Glutamatergic neuron (in vitro differentiated cells): ENCODE data around the gene ZMYM2. TPM values are rescaled to one million over a fixed set of nuclear protein-coding genes. Genes with fewer than 3 reads are reported as not detected.

ENCODE experiments used
- DNase-seq: peaks from one replicate; pipeline ENCODE4 v3.0.0; 2022
- H3K27ac Mint-ChIP-seq: one replicate; pipeline ENCODE4 v1.8.0; 2020; ENCODE audit warnings: mild to moderate bottlenecking, mixed read lengths, inconsistent platforms; ENCODE audit not compliant: unreplicated experiment
- H3K27me3 Mint-ChIP-seq: one replicate; pipeline ENCODE4 v1.8.0; 2020; ENCODE audit warnings: mild to moderate bottlenecking, moderate library complexity, mixed read lengths, inconsistent platforms; ENCODE audit not compliant: unreplicated experiment
- H3K36me3 Mint-ChIP-seq: one replicate; pipeline ENCODE4 v1.8.0; 2020; ENCODE audit warnings: mild to moderate bottlenecking, mixed read lengths, inconsistent platforms; ENCODE audit not compliant: unreplicated experiment
- H3K4me1 Mint-ChIP-seq: one replicate; pipeline ENCODE4 v1.8.0; 2020; ENCODE audit warnings: mild to moderate bottlenecking, low read depth, mixed read lengths, inconsistent platforms; ENCODE audit not compliant: unreplicated experiment
- H3K4me3 Mint-ChIP-seq: one replicate; pipeline ENCODE4 v1.8.0; 2020; ENCODE audit warnings: mild to moderate bottlenecking, mixed read lengths, inconsistent platforms; ENCODE audit not compliant: unreplicated experiment
- H3K9me3 Mint-ChIP-seq: one replicate; pipeline ENCODE4 v1.8.0; 2020; ENCODE audit warnings: mild to moderate bottlenecking, moderate library complexity, mixed read lengths, inconsistent platforms; ENCODE audit not compliant: unreplicated experiment
- total RNA-seq: library from RNA; stranded (reverse); fragmentation: NEBNext Ultra II Directional; extraction: Animal tissue kit (Norgen Biotek cat#: 25700); gene quantifications from one replicate; pipeline ENCODE4 v1.2.1, GENCODE V29; 2021; ENCODE audit not compliant: unreplicated experiment
- TF ChIP-seq, protein P1 (sequence below): fragments of 200-600 bp; sonication (generic); IDR thresholded peaks from one replicate; pipeline ENCODE4 v1.5.0; 2021; ENCODE audit not compliant: partially characterized antibody, unreplicated experiment

The ZMYM2 gene
- total RNA-seq, 1 donor from 2014 or later: 215 TPM

DNA sequence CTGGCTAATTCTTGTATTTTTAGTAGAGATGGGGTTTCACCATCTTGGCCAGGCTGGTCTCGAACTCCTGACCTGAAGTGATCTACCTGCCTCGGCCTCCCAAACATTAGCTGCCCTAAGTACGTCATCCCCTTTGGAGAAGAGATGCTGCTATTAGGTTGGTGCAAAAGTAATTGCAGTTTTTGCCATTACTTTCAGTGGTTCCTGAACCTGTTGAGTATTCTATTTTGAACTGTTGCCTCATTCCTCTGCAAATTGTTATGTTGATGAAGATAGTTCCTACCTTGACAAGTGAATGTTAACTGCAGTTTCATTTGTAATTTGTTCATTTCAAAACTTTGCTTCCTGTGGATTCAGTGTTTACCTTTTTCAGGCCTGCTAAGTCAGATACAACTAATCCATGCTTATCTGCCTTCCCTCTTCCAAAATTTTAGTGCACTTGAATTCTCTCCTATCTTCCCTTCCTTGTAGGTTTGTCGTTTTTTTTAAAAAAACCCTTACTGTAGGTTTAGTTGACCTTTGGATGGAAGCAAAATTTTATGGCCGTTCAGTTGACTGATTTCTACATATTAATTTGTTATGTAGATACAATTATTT, 24.0 kb downstream of the ZMYM2 start:
- Mint-ChIP-seq H3K36me3 (peaks cover 12% of the 10 kb centered on the region), H3K4me1 (peaks cover 3% of the 10 kb centered on the region), H3K4me3 (no peak overlapping the region), H3K27ac (no peak overlapping the region), H3K27me3 (peaks cover 4% of the 10 kb centered on the region), H3K9me3 (peaks cover 6% of the 10 kb centered on the region)
- no peak for DNase-seq
- TF ChIP-seq, protein P1, sequence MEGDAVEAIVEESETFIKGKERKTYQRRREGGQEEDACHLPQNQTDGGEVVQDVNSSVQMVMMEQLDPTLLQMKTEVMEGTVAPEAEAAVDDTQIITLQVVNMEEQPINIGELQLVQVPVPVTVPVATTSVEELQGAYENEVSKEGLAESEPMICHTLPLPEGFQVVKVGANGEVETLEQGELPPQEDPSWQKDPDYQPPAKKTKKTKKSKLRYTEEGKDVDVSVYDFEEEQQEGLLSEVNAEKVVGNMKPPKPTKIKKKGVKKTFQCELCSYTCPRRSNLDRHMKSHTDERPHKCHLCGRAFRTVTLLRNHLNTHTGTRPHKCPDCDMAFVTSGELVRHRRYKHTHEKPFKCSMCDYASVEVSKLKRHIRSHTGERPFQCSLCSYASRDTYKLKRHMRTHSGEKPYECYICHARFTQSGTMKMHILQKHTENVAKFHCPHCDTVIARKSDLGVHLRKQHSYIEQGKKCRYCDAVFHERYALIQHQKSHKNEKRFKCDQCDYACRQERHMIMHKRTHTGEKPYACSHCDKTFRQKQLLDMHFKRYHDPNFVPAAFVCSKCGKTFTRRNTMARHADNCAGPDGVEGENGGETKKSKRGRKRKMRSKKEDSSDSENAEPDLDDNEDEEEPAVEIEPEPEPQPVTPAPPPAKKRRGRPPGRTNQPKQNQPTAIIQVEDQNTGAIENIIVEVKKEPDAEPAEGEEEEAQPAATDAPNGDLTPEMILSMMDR: no peak

DNA sequence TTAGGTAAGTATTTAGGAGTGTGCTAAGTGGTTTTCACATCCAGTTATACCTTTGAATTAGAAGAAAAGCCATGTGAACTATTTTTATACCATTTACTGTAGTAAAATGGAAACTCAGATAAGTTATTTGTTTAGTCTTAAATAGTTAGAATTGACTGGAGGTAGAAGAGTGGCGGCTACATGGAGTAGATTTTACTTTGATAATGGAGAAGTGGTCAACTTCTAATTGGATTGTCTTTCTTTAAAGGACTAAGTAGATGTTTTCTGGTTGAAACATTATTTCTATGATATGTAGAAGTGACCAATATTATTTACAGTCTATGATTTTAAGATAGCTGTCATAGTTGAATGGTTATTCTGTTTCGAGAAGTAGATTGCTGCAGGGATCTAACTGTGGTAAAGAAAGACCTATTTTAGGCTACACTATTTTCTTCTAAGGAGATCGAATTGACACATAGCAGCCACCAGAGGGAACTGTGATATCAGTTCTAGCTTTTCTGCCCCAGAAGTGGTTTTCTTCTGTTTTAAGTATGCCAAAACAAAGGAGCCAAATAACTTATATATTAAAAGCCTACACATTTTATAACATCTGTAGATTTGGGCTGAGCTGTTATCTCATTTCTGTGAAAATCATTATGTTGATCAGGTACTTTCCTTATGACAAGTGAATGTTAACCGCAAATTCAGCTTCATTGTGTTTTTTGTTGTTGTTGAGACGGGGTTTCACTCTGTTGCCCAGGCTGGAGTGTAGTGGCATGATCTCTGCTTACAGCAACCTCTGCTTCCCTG, 26.1 kb downstream of the ZMYM2 start:
- DNase-seq: no peak
- TF ChIP-seq, protein P1: peak; percentile 43
- no peaks in the 10 kb centered on the region for H3K36me3 Mint-ChIP-seq

DNA sequence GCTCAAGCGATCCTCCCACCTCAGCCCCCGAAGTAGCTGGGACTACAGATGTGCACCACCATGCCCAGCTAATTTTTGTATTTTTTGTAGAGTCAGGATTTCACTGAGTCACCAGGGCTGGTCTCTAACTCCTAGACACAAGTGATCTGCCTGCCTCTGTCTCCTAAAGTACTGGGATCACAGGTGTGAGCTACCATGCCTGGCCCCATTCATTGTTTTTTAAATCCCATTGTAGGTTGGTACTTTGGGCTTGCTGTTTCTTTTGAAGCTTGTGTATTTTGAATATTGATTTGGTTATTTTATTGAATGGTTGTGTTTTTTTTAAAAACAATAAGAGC, 26.7 kb downstream of the ZMYM2 start:
- no peaks in the 10 kb centered on the region for H3K9me3 Mint-ChIP-seq
- no peak for DNase-seq
- TF ChIP-seq, protein P1: no peak
- no peaks in the 10 kb centered on the region for H3K27me3 Mint-ChIP-seq
- H3K27ac Mint-ChIP-seq: no peak overlapping the region
- peaks cover 9% of the 10 kb centered on the region for H3K4me1 Mint-ChIP-seq
- no peak overlapping the region for H3K4me3 Mint-ChIP-seq
- no peaks in the 10 kb centered on the region for H3K36me3 Mint-ChIP-seq

More for the DNA sequence above, 26.1 kb downstream of the ZMYM2 start:
- Mint-ChIP-seq H3K9me3 (no peaks in the 10 kb centered on the region), H3K27me3 (no peaks in the 10 kb centered on the region), H3K4me1 (peaks cover 6% of the 10 kb centered on the region), H3K4me3 (no peak overlapping the region), H3K27ac (no peak overlapping the region)

DNA sequence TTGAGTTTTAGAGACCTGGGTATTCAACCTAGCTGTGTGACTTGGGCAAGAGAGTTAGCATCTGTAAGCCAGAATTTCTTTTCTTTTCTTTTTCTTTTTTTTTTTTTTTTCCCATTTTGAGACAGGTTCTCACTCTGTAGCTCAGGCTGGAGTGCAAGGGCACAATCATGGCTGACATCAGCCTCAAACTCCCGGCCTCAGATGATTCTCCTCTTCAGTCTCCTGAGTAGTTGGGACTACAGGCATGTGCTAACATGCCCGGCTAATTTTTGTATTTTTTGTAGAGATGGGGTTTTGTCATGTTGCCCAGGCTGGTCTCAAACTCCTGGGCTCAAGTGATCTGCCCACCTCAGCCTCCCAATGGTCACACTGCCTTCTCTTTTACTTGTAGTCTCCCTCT, 33.0 kb downstream of the ZMYM2 start:
- Mint-ChIP-seq H3K4me3 (no peak overlapping the region), H3K36me3 (peaks cover 3% of the 10 kb centered on the region), H3K4me1 (peaks cover 6% of the 10 kb centered on the region), H3K27ac (no peak overlapping the region), H3K27me3 (peaks cover under 1% of the 10 kb centered on the region), H3K9me3 (no peaks in the 10 kb centered on the region)
- no peak for DNase-seq
- TF ChIP-seq, protein P1: no peak

DNA sequence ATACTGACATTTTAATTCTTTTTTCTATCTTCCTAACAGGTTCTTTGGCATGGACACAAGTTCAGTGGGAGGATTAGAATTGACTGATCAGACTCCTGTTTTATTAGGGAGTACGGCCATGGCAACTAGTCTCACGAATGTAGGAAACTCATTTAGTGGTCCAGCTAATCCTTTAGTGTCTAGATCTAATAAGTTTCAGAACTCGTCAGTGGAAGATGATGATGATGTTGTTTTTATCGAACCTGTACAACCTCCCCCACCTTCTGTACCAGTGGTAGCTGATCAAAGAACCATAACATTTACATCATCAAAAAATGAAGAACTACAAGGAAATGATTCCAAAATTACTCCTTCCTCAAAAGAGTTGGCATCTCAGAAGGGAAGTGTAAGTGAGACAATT, 34.5 kb downstream of the ZMYM2 start:
- DNase-seq: no peak
- H3K27me3 Mint-ChIP-seq: peaks cover 2% of the 10 kb centered on the region
- TF ChIP-seq, protein P1: no peak
- peaks cover 6% of the 10 kb centered on the region for H3K4me1 Mint-ChIP-seq
- H3K36me3 Mint-ChIP-seq: peaks cover 3% of the 10 kb centered on the region
- H3K9me3 Mint-ChIP-seq: no peaks in the 10 kb centered on the region
- no peak overlapping the region for H3K4me3 Mint-ChIP-seq
- H3K27ac Mint-ChIP-seq: no peak overlapping the region
